ENCODE results near the gene TSHZ2.

The TSHZ2 gene

DNA sequence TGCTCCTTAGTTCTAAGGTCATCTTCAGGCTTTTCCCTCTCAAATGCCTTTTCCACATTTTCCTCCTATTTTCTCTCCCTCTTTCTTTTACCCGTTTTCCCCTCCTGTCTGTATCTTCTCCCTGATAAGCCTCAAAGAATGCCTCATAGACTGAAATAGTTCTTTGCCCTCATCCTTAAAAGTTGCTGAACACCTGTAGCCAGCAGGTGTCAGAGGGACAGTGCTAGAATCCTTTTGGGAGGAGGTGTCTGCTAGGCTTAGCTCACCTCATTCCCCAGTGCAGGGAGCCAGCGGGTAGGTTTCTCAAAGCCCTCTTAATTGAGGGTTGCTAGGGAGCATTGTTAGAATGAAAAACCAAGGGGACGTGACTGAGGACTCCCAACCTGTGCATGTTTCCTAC lies 204.0 kb downstream of the TSHZ2 start:
- no peak for DNase-seq (ENCODE audit: low read depth in 2 of 2)
- TF ChIP-seq, protein P1, sequence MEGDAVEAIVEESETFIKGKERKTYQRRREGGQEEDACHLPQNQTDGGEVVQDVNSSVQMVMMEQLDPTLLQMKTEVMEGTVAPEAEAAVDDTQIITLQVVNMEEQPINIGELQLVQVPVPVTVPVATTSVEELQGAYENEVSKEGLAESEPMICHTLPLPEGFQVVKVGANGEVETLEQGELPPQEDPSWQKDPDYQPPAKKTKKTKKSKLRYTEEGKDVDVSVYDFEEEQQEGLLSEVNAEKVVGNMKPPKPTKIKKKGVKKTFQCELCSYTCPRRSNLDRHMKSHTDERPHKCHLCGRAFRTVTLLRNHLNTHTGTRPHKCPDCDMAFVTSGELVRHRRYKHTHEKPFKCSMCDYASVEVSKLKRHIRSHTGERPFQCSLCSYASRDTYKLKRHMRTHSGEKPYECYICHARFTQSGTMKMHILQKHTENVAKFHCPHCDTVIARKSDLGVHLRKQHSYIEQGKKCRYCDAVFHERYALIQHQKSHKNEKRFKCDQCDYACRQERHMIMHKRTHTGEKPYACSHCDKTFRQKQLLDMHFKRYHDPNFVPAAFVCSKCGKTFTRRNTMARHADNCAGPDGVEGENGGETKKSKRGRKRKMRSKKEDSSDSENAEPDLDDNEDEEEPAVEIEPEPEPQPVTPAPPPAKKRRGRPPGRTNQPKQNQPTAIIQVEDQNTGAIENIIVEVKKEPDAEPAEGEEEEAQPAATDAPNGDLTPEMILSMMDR (IDR thresholded peaks at IDR 0.05; ENCODE audit: low read depth, low read length), result no peak
- no peak overlapping the region for H3K4me3 ChIP-seq (replicated peaks in 1 of 2; ENCODE audit: low read depth in 2 of 2, low read length in 2 of 2)

DNA sequence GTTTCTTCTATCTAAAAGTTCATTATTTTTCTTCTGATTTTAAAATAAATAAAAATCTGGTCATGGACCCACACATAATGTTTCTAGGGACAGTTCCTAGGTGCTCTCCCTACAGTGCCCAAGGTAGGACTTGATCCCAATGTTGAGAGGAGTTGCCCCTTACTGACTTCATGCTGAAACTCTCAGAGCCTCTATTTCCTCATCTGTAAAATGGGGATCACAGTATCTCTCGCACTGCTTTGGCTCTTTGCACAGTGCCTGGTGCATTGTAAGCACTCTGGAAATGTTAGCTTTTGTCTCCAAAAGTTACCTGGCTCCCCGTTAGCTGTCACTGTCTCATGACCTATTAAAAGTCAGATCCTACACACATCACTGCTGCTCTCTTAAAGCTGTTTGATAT lies 205.5 kb downstream of the TSHZ2 start:
- no peak for DNase-seq (ENCODE audit: low read depth in 2 of 2)
- TF ChIP-seq, protein P1 (IDR thresholded peaks at IDR 0.05; ENCODE audit: low read depth, low read length), result no peak
- no peak overlapping the region for H3K4me3 ChIP-seq (replicated peaks in 1 of 2; ENCODE audit: low read depth in 2 of 2, low read length in 2 of 2)

DNA sequence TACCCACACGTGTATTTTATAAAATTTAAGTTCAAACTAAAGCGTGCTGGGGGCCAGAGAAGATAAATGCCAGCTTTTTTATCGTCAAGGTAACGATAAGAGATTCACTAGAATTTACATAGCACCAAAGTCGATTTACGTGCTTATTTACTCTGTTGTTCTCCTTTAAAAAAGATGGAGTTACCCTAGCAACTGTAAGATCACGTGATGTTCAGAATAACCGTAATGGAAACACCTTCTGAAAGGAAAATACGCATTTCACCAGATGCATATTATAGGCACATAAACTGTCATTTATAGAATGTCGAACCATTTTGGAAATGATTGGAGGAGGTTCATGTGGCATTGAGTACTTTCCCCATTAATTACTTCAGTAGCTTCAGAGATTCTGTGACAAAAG lies 207.6 kb downstream of the TSHZ2 start:
- TF ChIP-seq, protein P1 (IDR thresholded peaks at IDR 0.05; ENCODE audit: low read depth, low read length), result no peak
- H3K4me3 ChIP-seq (replicated peaks in 1 of 2; ENCODE audit: low read depth in 2 of 2, low read length in 2 of 2), result no peak overlapping the region
- DNase-seq (ENCODE audit: low read depth in 2 of 2), result no peak

DNA sequence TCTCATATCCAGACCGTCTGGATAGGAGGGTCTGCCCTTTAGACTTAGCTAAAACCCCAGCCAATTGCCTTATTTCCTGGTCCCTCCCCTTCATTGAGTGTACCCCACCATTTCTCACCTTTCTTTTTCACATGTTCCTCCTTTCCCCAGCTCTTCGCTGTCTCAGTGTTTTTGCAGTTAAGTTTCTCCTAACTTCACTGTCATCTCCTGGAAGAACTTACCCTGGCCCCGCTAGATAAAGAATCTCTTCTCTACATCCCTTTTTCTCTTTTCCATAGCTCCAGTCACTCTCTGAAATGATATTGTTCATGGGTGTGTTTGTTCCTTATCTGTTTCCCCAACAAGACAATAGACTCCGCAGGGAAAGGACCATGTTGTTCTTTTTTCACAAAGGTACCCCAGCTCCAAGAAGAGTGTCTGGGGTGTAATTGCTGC lies 208.8 kb downstream of the TSHZ2 start:
- DNase-seq (ENCODE audit: low read depth in 2 of 2), result no peak
- no peak overlapping the region for H3K4me3 ChIP-seq (replicated peaks in 1 of 2; ENCODE audit: low read depth in 2 of 2, low read length in 2 of 2)
- TF ChIP-seq, protein P1 (IDR thresholded peaks at IDR 0.05; ENCODE audit: low read depth, low read length), result no peak

DNA sequence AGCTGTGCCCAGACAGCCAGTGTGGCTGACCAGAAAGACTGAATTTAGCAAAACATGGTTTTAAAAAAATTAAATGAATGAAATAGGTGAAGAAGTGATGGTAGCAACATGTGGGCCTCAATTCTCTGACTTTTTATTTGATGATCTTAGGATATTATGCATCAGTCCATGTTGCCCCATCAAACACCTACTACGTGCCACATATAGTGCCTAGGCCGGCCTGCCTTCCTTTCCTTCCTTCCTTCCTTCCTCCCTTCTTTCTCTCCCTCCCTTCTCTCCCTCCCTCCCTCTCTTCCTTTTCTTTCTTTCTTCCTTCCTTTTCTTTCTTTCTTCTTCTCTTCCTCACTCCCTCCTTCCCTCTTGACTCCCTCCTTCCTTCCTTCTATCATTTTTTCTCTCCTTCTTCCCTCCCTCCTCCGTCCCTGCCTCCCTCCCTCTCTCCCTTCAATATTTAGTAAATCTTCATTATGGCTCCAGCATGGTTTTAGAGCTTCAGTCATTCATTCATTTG lies 209.8 kb downstream of the TSHZ2 start:
- DNase-seq (ENCODE audit: low read depth in 2 of 2), result no peak
- no peak overlapping the region for H3K4me3 ChIP-seq (replicated peaks in 1 of 2; ENCODE audit: low read depth in 2 of 2, low read length in 2 of 2)
- TF ChIP-seq, protein P1 (IDR thresholded peaks at IDR 0.05; ENCODE audit: low read depth, low read length), result no peak

DNA sequence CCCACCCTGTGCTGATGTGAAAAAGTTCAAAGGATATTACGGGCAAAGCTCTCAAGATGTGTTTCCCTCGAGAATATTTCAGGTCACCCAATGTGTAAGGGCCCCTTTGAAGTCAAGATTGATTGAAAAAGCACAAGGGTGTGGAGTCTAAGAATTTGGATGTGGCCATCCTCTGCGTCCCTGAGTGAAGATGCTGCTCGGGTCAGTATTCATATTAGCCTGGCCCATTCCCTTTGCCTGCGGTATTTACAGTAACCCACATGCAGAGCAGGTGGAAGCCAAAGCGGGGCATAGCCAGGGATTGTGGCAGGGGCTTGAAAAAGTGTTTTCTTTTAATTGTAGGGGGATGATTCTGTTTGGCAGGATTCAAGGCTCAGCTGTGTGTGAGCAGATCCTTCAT lies 211.0 kb downstream of the TSHZ2 start:
- TF ChIP-seq, protein P1 (IDR thresholded peaks at IDR 0.05; ENCODE audit: low read depth, low read length), result no peak
- DNase-seq (ENCODE audit: low read depth in 2 of 2), result no peak
- no peak overlapping the region for H3K4me3 ChIP-seq (replicated peaks in 1 of 2; ENCODE audit: low read depth in 2 of 2, low read length in 2 of 2)

DNA sequence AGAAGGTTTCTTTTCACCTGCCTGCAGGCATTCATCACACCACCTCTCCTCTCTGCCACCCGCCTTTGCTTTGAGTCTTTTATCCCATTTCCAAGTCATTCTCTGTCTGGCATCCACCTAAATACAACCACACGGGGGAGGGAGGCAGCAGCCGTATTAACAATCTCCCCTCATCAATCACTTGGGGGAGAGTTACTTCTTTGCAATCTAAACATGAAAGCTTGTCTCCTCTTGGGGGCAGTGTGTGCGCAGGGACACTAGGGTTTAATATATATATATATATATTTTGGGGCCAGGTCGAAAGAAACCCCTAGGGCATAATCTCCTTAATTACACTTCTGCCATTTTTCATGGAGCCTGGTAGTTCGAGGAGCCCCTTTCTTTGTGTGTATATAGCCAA lies 214.5 kb downstream of the TSHZ2 start:
- no peak overlapping the region for H3K4me3 ChIP-seq (replicated peaks in 1 of 2; ENCODE audit: low read depth in 2 of 2, low read length in 2 of 2)
- no peak for DNase-seq (ENCODE audit: low read depth in 2 of 2)
- TF ChIP-seq, protein P1 (IDR thresholded peaks at IDR 0.05; ENCODE audit: low read depth, low read length), result no peak

All from cardiac fibroblast (primary cell).